Right atrium auricular region (tissue), 2 donors: Measurements from ENCODE around the gene TAF13. TPM values are rescaled to one million over a fixed set of nuclear protein-coding genes. Genes with fewer than 3 reads are reported as not detected.
"Not testable (repeated sequence)": the region's sequence is repeated elsewhere in the genome, so short reads cannot be mapped to it uniquely, and the experiment has no call there.

Experiments used
- DNase-seq: peaks from one replicate; pipeline ENCODE4 v3.0.0-alpha.2; 2019; ENCODE audit warnings: low spot score
- H3K27ac ChIP-seq, 2 donors: fragments of 200-600 bp; sonication (generic); 1 replicate in 1 of 2; 2 replicates in 1 of 2; pipeline ENCODE4 v1.5.1; 2016 to 2019
- H3K27me3 ChIP-seq, 2 donors: fragments of 200-600 bp; sonication (generic); one replicate each; pipeline versions ENCODE4 v1.5.1 to v1.6.0; 2017 to 2019
- H3K36me3 ChIP-seq: fragments of 200-600 bp; sonication (generic); one replicate; pipeline ENCODE4 v1.5.1; 2016
- H3K4me1 ChIP-seq, 2 donors: fragments of 200-600 bp; sonication (generic); one replicate each; pipeline versions ENCODE4 v1.5.1 to v1.6.0; 2017 to 2019
- H3K4me3 ChIP-seq, 2 donors: fragments of 200-600 bp; sonication (generic); 1 replicate in 1 of 2; 2 replicates in 1 of 2; pipeline ENCODE4 v1.5.1; 2017 to 2019; ENCODE audit warnings: mild to moderate bottlenecking in 1 of 2, moderate library complexity in 1 of 2
- H3K9me3 ChIP-seq, 2 donors: fragments of 200-600 bp; sonication (generic); one replicate each; pipeline ENCODE4 v1.5.1; 2019
- CTCF ChIP-seq, 2 donors: fragments of 200-600 bp; sonication (generic); IDR thresholded peaks; one replicate each; pipeline ENCODE4 v1.5.1; 2019; ENCODE audit warnings: antibody characterized with exemption in 2 of 2
- total RNA-seq, 2 donors: library from RNA; depleted of rRNA; stranded (reverse); fragments of >200 nt; gene quantifications; one replicate each; pipeline ENCODE4 v1.1.0, GENCODE V29; 2016

The TAF13 gene
- total RNA-seq, 2 donors from 2014 or later, result 32.2 to 35.9 TPM

GRCh38 chr1:109041621-109042468 is 34.0 kb downstream of the TAF13 start, which contains the start of gene WDR47:
Gene WDR47 (minus strand): TSS chr1:109042102. CDS start chr1:109023512, 18,590 bp downstream.
- TF ChIP-seq CTCF (IDR thresholded peaks at IDR 0.05), result no peak
- Histone ChIP-seq H3K27ac (peak within 1 kb of the TSS; percentile 84 to 88), H3K27me3 (no peaks in the 10 kb centered on the region), H3K4me3 (peak within 1 kb of the TSS; percentile 80 to 83), H3K36me3 (no peaks in the 10 kb centered on the region), H3K9me3 (no peaks in the 10 kb centered on the region), H3K4me1 (peaks cover 0 to 12% of the 10 kb centered on the region in 2 donors)
- DNase-seq, result peak; percentile 95

GRCh38 chr1:109040989-109041620 is 34.7 kb downstream of the TAF13 start:
- H3K9me3 ChIP-seq, result no peaks in the 10 kb centered on the region
- H3K4me1 ChIP-seq, result peaks cover 0 to 12% of the 10 kb centered on the region in 2 donors
- DNase-seq, result no peak
- TF ChIP-seq CTCF (IDR thresholded peaks at IDR 0.05), result no peak
- no peaks in the 10 kb centered on the region for H3K27me3 ChIP-seq
- H3K27ac ChIP-seq, result peak overlapping the region; percentile 84 to 88
- no peaks in the 10 kb centered on the region for H3K36me3 ChIP-seq
- H3K4me3 ChIP-seq, result peak overlapping the region; percentile 80 to 83

GRCh38 chr1:109040627-109040988 is 35.2 kb downstream of the TAF13 start:
- DNase-seq, result no peak
- Histone ChIP-seq H3K27ac (peak overlapping the region; percentile 84 to 88), H3K27me3 (no peaks in the 10 kb centered on the region), H3K9me3 (no peaks in the 10 kb centered on the region), H3K4me1 (peaks cover 0 to 12% of the 10 kb centered on the region in 2 donors), H3K4me3 (peak overlapping the region; percentile 80 to 83), H3K36me3 (no peaks in the 10 kb centered on the region)
- TF ChIP-seq CTCF (IDR thresholded peaks at IDR 0.05), result no peak

GRCh38 chr1:109034382-109034781 is 41.4 kb downstream of the TAF13 start:
- no peaks in the 10 kb centered on the region for H3K9me3 ChIP-seq
- DNase-seq, result no peak

GRCh38 chr1:109029493-109029892 is 46.3 kb downstream of the TAF13 start:
- H3K4me3 ChIP-seq, H3K4me1 ChIP-seq, H3K36me3 ChIP-seq, H3K27me3 ChIP-seq, H3K27ac ChIP-seq, H3K9me3 ChIP-seq, DNase-seq: not testable (repeated sequence)

More at GRCh38 chr1:109034382-109034781, 41.4 kb downstream of the TAF13 start:
- Histone ChIP-seq H3K27ac (no peak overlapping the region), H3K4me3 (no peak overlapping the region), H3K27me3 (no peaks in the 10 kb centered on the region), H3K36me3 (no peaks in the 10 kb centered on the region), H3K4me1 (no peaks in the 10 kb centered on the region)
- no peak for TF ChIP-seq CTCF (IDR thresholded peaks at IDR 0.05)

GRCh38 chr1:109027841-109028240 is 48.0 kb downstream of the TAF13 start:
- Histone ChIP-seq H3K27ac (no peak overlapping the region), H3K4me1 (no peaks in the 10 kb centered on the region), H3K4me3 (no peak overlapping the region), H3K36me3 (no peaks in the 10 kb centered on the region), H3K27me3 (no peaks in the 10 kb centered on the region), H3K9me3 (no peaks in the 10 kb centered on the region)
- TF ChIP-seq CTCF (IDR thresholded peaks at IDR 0.05), result peak in 1 of 2 donors; percentile 13
- no peak for DNase-seq
